SH-SY5Y (cell line): ENCODE data around the gene PLXNB3.

Experiments
- GATA2 ChIP-seq: IDR thresholded peaks from 2 replicates; pipeline ENCODE4 v1.6.1; 2011; ENCODE audit warnings: mild to moderate bottlenecking, low read depth, low read length
- GATA3 ChIP-seq: IDR thresholded peaks from 2 replicates; pipeline ENCODE4 v1.6.1; 2011; ENCODE audit warnings: low read depth, mild to moderate bottlenecking, low read length, moderate library complexity

DNA sequence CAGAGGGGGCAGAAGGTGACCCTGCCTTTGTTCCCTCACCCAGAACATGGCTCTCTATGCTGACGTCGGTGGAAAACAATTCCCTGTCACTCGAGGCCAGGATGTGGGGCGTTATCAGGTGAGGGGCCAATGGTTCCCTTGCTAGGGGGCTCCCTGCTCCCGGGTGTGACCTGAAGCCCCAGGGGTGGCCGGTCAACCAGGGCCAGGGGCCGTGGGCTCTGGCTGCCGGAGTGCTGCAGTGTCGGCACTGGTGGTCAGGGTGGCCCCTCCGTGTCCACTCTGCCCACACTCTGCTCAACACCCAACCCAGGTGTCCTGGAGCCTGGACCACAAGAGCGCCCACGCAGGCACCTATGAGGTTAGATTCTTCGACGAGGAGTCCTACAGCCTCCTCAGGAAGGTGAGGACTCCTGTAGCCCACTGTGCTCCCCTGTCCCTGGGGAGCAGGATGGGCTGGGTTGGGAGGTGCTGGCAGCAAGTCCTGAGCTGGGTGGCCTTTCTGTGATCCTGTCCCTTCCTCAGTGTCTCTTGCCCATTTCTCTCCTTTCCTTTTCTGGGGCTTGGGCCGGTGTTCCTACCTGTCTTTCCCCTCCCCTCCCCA lies 33.5 kb downstream of the PLXNB3 start:
- TF ChIP-seq GATA2 = no peak
- no peak for TF ChIP-seq GATA3
